C4-2B (cell line): ENCODE measurements around the gene PMVK.

Experiments
- H3K27ac ChIP-seq: fragments of 450-650 bp; 2 replicates; pipeline ENCODE4 v1.5.1; 2017
- CTCF ChIP-seq: fragments of 450-650 bp; conservative IDR thresholded peaks from 2 replicates; pipeline ENCODE4 v1.5.1; 2017; ENCODE audit warnings: mild to moderate bottlenecking
- ZFX ChIP-seq: fragments of 450-650 bp; IDR thresholded peaks from 2 replicates; pipeline ENCODE4 v1.6.1; 2017

PMVK gene

GRCh38 chr1:154954541-154954940, 18.0 kb upstream of the PMVK start:
- H3K27ac ChIP-seq = no peak overlapping the region
- no peak for TF ChIP-seq CTCF

GRCh38 chr1:154953611-154954038, 17.1 kb upstream of the PMVK start:
- TF ChIP-seq ZFX (no peak), CTCF (no peak)
- no peak overlapping the region for H3K27ac ChIP-seq

- TF ChIP-seq ZFX (no peak), CTCF (no peak)
- no peak overlapping the region for H3K27ac ChIP-seq
These were observed 16.1 kb upstream of the PMVK start for GRCh38 chr1:154952664-154953063.

GRCh38 chr1:154951901-154952657, 15.6 kb upstream of the PMVK start:
- no peak for TF ChIP-seq ZFX
- no peak overlapping the region for H3K27ac ChIP-seq

GRCh38 chr1:154948079-154948478, 11.6 kb upstream of the PMVK start:
- no peak overlapping the region for H3K27ac ChIP-seq
- TF ChIP-seq ZFX (no peak), CTCF (no peak)

GRCh38 chr1:154945962-154946850, 9.7 kb upstream of the PMVK start:
- TF ChIP-seq CTCF (no peak), ZFX (no peak)
- H3K27ac ChIP-seq = no peak overlapping the region

GRCh38 chr1:154945160-154945961, 8.8 kb upstream of the PMVK start:
- no peak overlapping the region for H3K27ac ChIP-seq
- TF ChIP-seq ZFX (no peak), CTCF (no peak)
